Inflammatory macrophage treated with lipopolysaccharide for 4 hours (primary cell): Measurements from ENCODE around the gene SPEG.

Experiments
- DNase-seq: peaks from one replicate; pipeline ENCODE4 v3.0.0-alpha.2; 2020

The SPEG gene

GRCh38 chr2:219536967-219537366 is 102.3 kb downstream of the SPEG start:
- no peak for DNase-seq

GRCh38 chr2:219537657-219538488 is 103.2 kb downstream of the SPEG start:
- no peak for DNase-seq

- no peak for DNase-seq
Observed at GRCh38 chr2:219538504-219538951, 103.9 kb downstream of the SPEG start.

- DNase-seq = no peak
Observed at GRCh38 chr2:219538956-219539788, 104.5 kb downstream of the SPEG start.

- no peak for DNase-seq
Observed at GRCh38 chr2:219539926-219540678, 105.5 kb downstream of the SPEG start.

GRCh38 chr2:219540784-219541504 is 106.3 kb downstream of the SPEG start:
- no peak for DNase-seq

- peak; percentile 52 for DNase-seq
Observed at GRCh38 chr2:219541611-219542180, 107.1 kb downstream of the SPEG start.

- DNase-seq = no peak
Observed at GRCh38 chr2:219542931-219543595, 108.4 kb downstream of the SPEG start.

GRCh38 chr2:219543596-219544358 is 109.1 kb downstream of the SPEG start, which contains the start of the genes CHPF and TMEM198:
Gene CHPF (minus strand): TSS chr2:219543809. CDS start chr2:219543538, 271 bp downstream.
Gene TMEM198 (plus strand): TSS chr2:219544028. CDS start chr2:219544728, 700 bp downstream.
- DNase-seq = peak; percentile 92

- DNase-seq = no peak
Observed at GRCh38 chr2:219544567-219544966, 109.9 kb downstream of the SPEG start.

- no peak for DNase-seq
Observed at GRCh38 chr2:219545295-219545942, 110.8 kb downstream of the SPEG start.

GRCh38 chr2:219545943-219546352 is 111.3 kb downstream of the SPEG start:
- no peak for DNase-seq

- DNase-seq = no peak
Observed at GRCh38 chr2:219547621-219548020, 113.0 kb downstream of the SPEG start.
